ENCODE results near the gene BICDL1. TPM values are rescaled to one million over a fixed set of nuclear protein-coding genes. Genes with fewer than 3 reads are reported as not detected.
"Not testable (repeated sequence)": the region's sequence is repeated elsewhere in the genome, so short reads cannot be mapped to it uniquely, and the experiment has no call there.

BICDL1 gene
- total and polyA plus RNA-seq, 2 of the 4 experiments (the other 2 are of a cell fraction): not detected

- H3K23ac ChIP-seq (ENCODE audit: low read depth, low read length); ATAC-seq (ENCODE audit: low read depth); POLR2A ChIA-PET (ENCODE audit: unreplicated experiment); CTCF ChIA-PET; H2BK5ac ChIP-seq (ENCODE audit: low read depth, low read length, poor library complexity, severe bottlenecking); dilution Hi-C loops (cut with HindIII; ENCODE audit: low sequenced_read_pairs, unreplicated experiment); BruUV-seq (replicated peaks); H3K9me3 ChIP-seq (ENCODE audit: control insufficient read depth, insufficient read depth, low read length); H2BK120ac ChIP-seq (ENCODE audit: low read depth, low read length); H4K8ac ChIP-seq (ENCODE audit: low read depth in 2 of 2, low read length in 2 of 2); H4K5ac ChIP-seq (ENCODE audit: low read depth, low read length); H3K36me3 ChIP-seq (ENCODE audit: control insufficient read depth, insufficient read depth, low read length); H2AK5ac ChIP-seq (ENCODE audit: low read depth, low read length); H3K4me1 ChIP-seq (ENCODE audit: control insufficient read depth, insufficient read depth, low read length); H2AFZ ChIP-seq (replicated peaks; ENCODE audit: low read length, poor library complexity); H3K4me2 ChIP-seq (ENCODE audit: low read depth, low read length); H3K27me3 ChIP-seq (ENCODE audit: control insufficient read depth, insufficient read depth, low read length); H3K18ac ChIP-seq (ENCODE audit: low read depth, low read length); H3K27ac ChIP-seq (ENCODE audit: insufficient read depth, low read length); H2BK20ac ChIP-seq (ENCODE audit: low read depth, low read length); H3K9ac ChIP-seq (ENCODE audit: low read depth, low read length); intact Hi-C loops (cut with micrococcal nuclease); H2BK15ac ChIP-seq (ENCODE audit: low read depth, low read length); H3K4ac ChIP-seq (ENCODE audit: low read depth, low read length); H3K56ac ChIP-seq (ENCODE audit: extremely low read depth, insufficient read depth, low read length); in situ Hi-C loops (cut with MboI; ENCODE audit: low sequenced_read_pairs); DNase-seq; H3K14ac ChIP-seq (replicated peaks; ENCODE audit: low read depth, low read length); H4K20me1 ChIP-seq (ENCODE audit: insufficient read depth, low read length); H4K91ac ChIP-seq (ENCODE audit: insufficient read depth, low read depth, low read length); H2AK9ac ChIP-seq (replicated peaks; ENCODE audit: low read depth, low read length, poor library complexity); H3K79me1 ChIP-seq (ENCODE audit: low read depth in 1 of 2, low read length in 2 of 2); H3K4me3 ChIP-seq (ENCODE audit: insufficient read depth, low read depth, low read length); H3K9me1 ChIP-seq (ENCODE audit: insufficient read depth, low read length): not testable (repeated sequence)
- WGBS, 2 experiments (ENCODE audit: extremely low coverage in 2 of 2, insufficient read length in 1 of 2): no CpG with 5 or more reads among the region's 5 CpGs
Measured at GRCh38 chr12:120045367-120045766, 56.3 kb downstream of the BICDL1 start.

All from IMR-90 (cell line).